PC-9 (cell line): ENCODE measurements around the gene JPT1. TPM values are rescaled to one million over a fixed set of nuclear protein-coding genes. Genes with fewer than 3 reads are reported as not detected.
A peak's percentile ranks its signal among the peaks of the same experiment; 100 is the strongest.
"Not testable (repeated sequence)": the region's sequence is repeated elsewhere in the genome, so short reads cannot be mapped to it uniquely, and the experiment has no call there.

Experiments
- BruUV-seq: library from RNA; stranded (reverse); fragments of 400-500 nt; replicated peaks from 2 replicates; lab custom pipeline; 2021; lab: Mats Ljungman, UMichigan
- CTCF ChIA-PET: fragments of 300-600 bp; sonication (Branson Sonifier 250); formaldehyde crosslinking; loops from one replicate; lab custom pipeline; 2022; ENCODE audit warnings: antibody characterized with exemption; lab: Charles Lee
- POLR2A ChIA-PET: fragments of 300-600 bp; sonication (Branson Sonifier 250); formaldehyde crosslinking; loops from one replicate; lab custom pipeline; 2022; ENCODE audit warnings: antibody characterized with exemption; ENCODE audit not compliant: unreplicated experiment; lab: Charles Lee
- DNase-seq, 2 experiments: peaks; one replicate each; pipeline versions ENCODE4 v3.0.0 to v3.0.0-alpha.2; 2015 to 2022; ENCODE audit warnings: mixed read lengths in 1 of 2
- H2AFZ ChIP-seq: fragments of 200-600 bp; sonication (generic); 2 replicates; pipeline ENCODE4 v1.8.1; 2017; ENCODE audit warnings: antibody characterized with exemption
- H3F3A ChIP-seq: fragments of 200-600 bp; sonication (generic); 2 replicates; pipeline ENCODE4 v1.8.1; 2017; ENCODE audit warnings: antibody characterized with exemption, mild to moderate bottlenecking, low read depth; ENCODE audit not compliant: insufficient read depth
- H3K27ac ChIP-seq: fragments of 200-600 bp; sonication (generic); 2 replicates; pipeline ENCODE4 v1.6.1; 2016; ENCODE audit warnings: mixed run types
- H3K27me3 ChIP-seq: fragments of 200-600 bp; sonication (generic); 2 replicates; pipeline ENCODE4 v1.6.1; 2016; ENCODE audit warnings: low read depth, mixed run types; ENCODE audit not compliant: insufficient read depth
- H3K36me3 ChIP-seq: fragments of 200-600 bp; sonication (generic); 2 replicates; pipeline ENCODE4 v1.6.1; 2016; ENCODE audit warnings: low read depth, mixed run types
- H3K4me1 ChIP-seq: fragments of 200-600 bp; sonication (generic); replicated peaks from 2 replicates; pipeline ENCODE4 v1.6.1; 2016; ENCODE audit warnings: mixed run types; ENCODE audit not compliant: insufficient read depth
- H3K4me2 ChIP-seq: fragments of 200-600 bp; sonication (generic); 2 replicates; pipeline ENCODE4 v1.6.1; 2017; ENCODE audit warnings: mixed run types
- H3K4me3 ChIP-seq: fragments of 200-600 bp; sonication (generic); 2 replicates; pipeline ENCODE4 v1.6.1; 2016; ENCODE audit warnings: mixed run types
- H3K79me2 ChIP-seq: fragments of 200-600 bp; sonication (generic); 2 replicates; pipeline ENCODE4 v1.6.1; 2017; ENCODE audit warnings: low read depth, mixed run types
- H3K9me2 ChIP-seq: fragments of 200-600 bp; sonication (generic); 2 replicates; pipeline ENCODE4 v1.8.1; 2017; ENCODE audit warnings: mild to moderate bottlenecking; ENCODE audit not compliant: insufficient read depth
- H3K9me3 ChIP-seq: fragments of 200-600 bp; sonication (generic); 2 replicates; pipeline ENCODE4 v1.8.1; 2016; ENCODE audit warnings: low read depth; ENCODE audit not compliant: insufficient read depth
- H4K20me1 ChIP-seq: fragments of 200-600 bp; sonication (generic); 2 replicates; pipeline ENCODE4 v1.8.1; 2017; ENCODE audit not compliant: insufficient read depth
- CTCF ChIP-seq: fragments of 200-600 bp; sonication (generic); conservative IDR thresholded peaks from 2 replicates; pipeline ENCODE4 v1.6.1; 2017; ENCODE audit warnings: mixed run types, antibody characterized with exemption, mild to moderate bottlenecking, moderate library complexity
- EZH2 ChIP-seq: fragments of 200-600 bp; sonication (generic); IDR thresholded peaks from 2 replicates; pipeline ENCODE4 v1.8.0; 2017; ENCODE audit warnings: antibody characterized with exemption, low read depth
- intact Hi-C: fragments of 100-400 bp; cut with micrococcal nuclease; formaldehyde crosslinking; loops from one replicate; pipeline ENCODE4 v1.10.0; 2022; ENCODE audit not compliant: unreplicated experiment
- total RNA-seq: library from RNA; stranded (reverse); gene quantifications from 2 replicates; pipeline ENCODE4 v1.2.3, GENCODE V29; 2021

JPT1 gene
- total RNA-seq, 1 experiment from 2014 or later: 250 TPM

GRCh38 chr17:75168998-75169397 is 14.7 kb upstream of the JPT1 start:
- ChIA-PET CTCF (interaction anchor here (0.7 kb wide), 2 partner anchors 28 to 70 kb away, joined by 5 to 6 read pairs; no protein-coding TSS in a partner anchor), POLR2A (no interaction called here)
- BruUV-seq: no TSS peak
- H3K79me2 ChIP-seq: peaks cover 38% of the 10 kb centered on the region
- H3K4me1 ChIP-seq: no peaks in the 10 kb centered on the region
- no peaks in the 10 kb centered on the region for H3K9me3 ChIP-seq
- no peak overlapping the region for H3K4me2 ChIP-seq
- no peaks in the 10 kb centered on the region for H3K27me3 ChIP-seq
- no peak overlapping the region for H3K4me3 ChIP-seq
- TF ChIP-seq CTCF (no peak), EZH2 (no peak)
- H3K9me2 ChIP-seq: no peaks in the 10 kb centered on the region
- no peak overlapping the region for H2AFZ ChIP-seq
- H3F3A ChIP-seq: peaks cover 76% of the 10 kb centered on the region
- no peak for DNase-seq
- peaks cover 32% of the 10 kb centered on the region for H3K36me3 ChIP-seq
- H4K20me1 ChIP-seq: peaks cover 28% of the 10 kb centered on the region
- H3K27ac ChIP-seq: no peak overlapping the region
- intact Hi-C loops: no loop called here

GRCh38 chr17:75164606-75165005 is 10.3 kb upstream of the JPT1 start:
- POLR2A ChIA-PET, H3K9me2 ChIP-seq, DNase-seq, H3K4me3 ChIP-seq, H2AFZ ChIP-seq, H3K27me3 ChIP-seq, BruUV-seq, H3K9me3 ChIP-seq, H3K79me2 ChIP-seq, H4K20me1 ChIP-seq, intact Hi-C loops, H3K27ac ChIP-seq, H3K4me2 ChIP-seq: not testable (repeated sequence)
- H3F3A ChIP-seq: peaks cover 63% of the 10 kb centered on the region
- CTCF ChIA-PET: interaction anchor here (0.6 to 0.7 kb wide), 2 partner anchors 42 to 80 kb away, joined by 8 to 12 read pairs; no protein-coding TSS in a partner anchor
- peaks cover 14% of the 10 kb centered on the region for H3K4me1 ChIP-seq
- H3K36me3 ChIP-seq: peaks cover 20% of the 10 kb centered on the region; the same call in 1 of the 2 replicates

GRCh38 chr17:75163074-75163473 is 8.8 kb upstream of the JPT1 start:
- no peaks in the 10 kb centered on the region for H3K79me2 ChIP-seq
- BruUV-seq: no TSS peak
- no peak for DNase-seq
- H3K4me1 ChIP-seq: peaks cover 29% of the 10 kb centered on the region
- H3F3A ChIP-seq: peaks cover 68% of the 10 kb centered on the region
- POLR2A ChIA-PET: interaction anchor here (0.6 kb wide), 2 partner anchors 243 to 544 kb away, joined by 4 to 5 read pairs; no protein-coding TSS in a partner anchor
- CTCF ChIA-PET: interaction anchor here (0.6 kb wide), 1 partner anchor 9 kb away, joined by 3 read pairs; no protein-coding TSS in a partner anchor
- TF ChIP-seq EZH2: no peak
- TF ChIP-seq CTCF: no peak
- no peaks in the 10 kb centered on the region for H3K9me3 ChIP-seq
- H3K9me2 ChIP-seq: no peaks in the 10 kb centered on the region
- no peak overlapping the region for H3K27ac ChIP-seq
- no peaks in the 10 kb centered on the region for H3K27me3 ChIP-seq
- intact Hi-C loops: no loop called here
- no peak overlapping the region for H3K4me3 ChIP-seq
- H3K36me3 ChIP-seq: peaks cover 9% of the 10 kb centered on the region; the same call in 1 of the 2 replicates
- H2AFZ ChIP-seq: no peak overlapping the region
- no peak overlapping the region for H3K4me2 ChIP-seq
- H4K20me1 ChIP-seq: no peaks in the 10 kb centered on the region

- DNase-seq: no peak
- Histone ChIP-seq H3F3A (peaks cover 56% of the 10 kb centered on the region), H3K9me2 (no peaks in the 10 kb centered on the region), H3K27me3 (no peaks in the 10 kb centered on the region), H3K4me3 (no peak overlapping the region), H3K4me1 (peaks cover 38% of the 10 kb centered on the region), H3K9me3 (no peaks in the 10 kb centered on the region), H3K4me2 (peak overlapping the region; percentile 39), H3K36me3 (no peaks in the 10 kb centered on the region), H4K20me1 (no peaks in the 10 kb centered on the region), H3K79me2 (no peaks in the 10 kb centered on the region), H2AFZ (no peak overlapping the region), H3K27ac (peak overlapping the region; percentile 85)
- ChIA-PET CTCF (interaction anchor here (1.1 kb wide), 1 partner anchor 46 kb away, joined by 3 read pairs; no protein-coding TSS in a partner anchor), POLR2A (interaction anchor here (0.6 to 0.7 kb wide), 2 partner anchors 11 to 287 kb away, joined by 4 read pairs; no protein-coding TSS in a partner anchor)
- BruUV-seq: no TSS peak
- intact Hi-C loops: no loop called here
- no peak for TF ChIP-seq CTCF
- TF ChIP-seq EZH2: no peak
Observed at GRCh38 chr17:75160211-75160610, 5.9 kb upstream of the JPT1 start.
